T-helper 2 cell treated with Interferon-gamma antibody and Interleukin-4, amounts not matched to agents 100 ng/mL and 5 ng/mL, for 36 hours (primary cell): ENCODE results near the gene GRIA1. TPM values are rescaled to one million over a fixed set of nuclear protein-coding genes. Genes with fewer than 3 reads are reported as not detected.
"Not testable (repeated sequence)": the region's sequence is repeated elsewhere in the genome, so short reads cannot be mapped to it uniquely, and the experiment has no call there.

Experiments used
- intact Hi-C: fragments of 100-400 bp; cut with micrococcal nuclease; formaldehyde crosslinking; loops from one replicate; pipeline ENCODE4 v1.15.1; 2023
- total RNA-seq: library from RNA; stranded (reverse); gene quantifications from 2 replicates; pipeline ENCODE4 v1.2.3, GENCODE V29; 2022

The GRIA1 gene
- total RNA-seq, 1 donor from 2014 or later = not detected

- intact Hi-C loops = no loop called here
These were observed 334.4 kb downstream of the GRIA1 start for GRCh38 chr5:153824909-153825308.

- intact Hi-C loops = no loop called here
These were observed 336.9 kb downstream of the GRIA1 start for GRCh38 chr5:153827397-153827796.

- intact Hi-C loops = no loop called here
These were observed 339.1 kb downstream of the GRIA1 start for GRCh38 chr5:153829510-153830065.

GRCh38 chr5:153831973-153832372 is 341.5 kb downstream of the GRIA1 start:
- intact Hi-C loops = no loop called here

GRCh38 chr5:153835891-153836515 is 345.5 kb downstream of the GRIA1 start:
- intact Hi-C loops = no loop called here

GRCh38 chr5:153849303-153850113 is 359.0 kb downstream of the GRIA1 start:
- intact Hi-C loops = not testable (repeated sequence)

- intact Hi-C loops = no loop called here
These were observed 369.9 kb downstream of the GRIA1 start for GRCh38 chr5:153860195-153860886.

- intact Hi-C loops = not testable (repeated sequence)
These were observed 372.4 kb downstream of the GRIA1 start for GRCh38 chr5:153862906-153863305.
